SH-SY5Y (cell line): ENCODE results near the gene RYR1.

ENCODE experiments used
- GATA2 ChIP-seq: IDR thresholded peaks from 2 replicates; pipeline ENCODE4 v1.6.1; 2011; ENCODE audit warnings: mild to moderate bottlenecking, low read depth, low read length
- GATA3 ChIP-seq: IDR thresholded peaks from 2 replicates; pipeline ENCODE4 v1.6.1; 2011; ENCODE audit warnings: low read depth, mild to moderate bottlenecking, low read length, moderate library complexity

DNA sequence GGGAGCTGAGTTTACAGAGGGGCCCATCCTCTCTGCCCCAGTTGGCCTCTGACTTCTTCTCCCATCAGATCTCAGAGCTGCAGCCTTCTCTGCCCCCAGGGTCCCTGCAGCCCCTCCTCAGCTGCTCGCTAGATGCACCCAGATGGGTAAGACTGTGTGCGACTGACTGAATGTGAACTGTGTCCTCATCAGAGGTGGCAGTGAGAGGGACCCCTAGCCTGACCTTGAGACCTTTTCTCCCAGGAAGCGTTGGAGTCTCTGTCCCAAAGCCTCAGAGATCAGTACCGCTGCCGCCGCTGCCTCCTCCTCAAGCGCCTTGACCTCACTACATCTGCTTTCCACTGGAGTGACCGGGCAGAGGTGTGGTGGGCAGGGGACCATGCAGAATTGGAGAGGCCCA lies 28.2 kb upstream of the RYR1 start:
- TF ChIP-seq GATA3 (no peak), GATA2 (no peak)
